CD4-positive, alpha-beta T cell treated with Interleukin-6 at 100 ng/mL for 8 hours (primary cell): ENCODE data around the gene CSDE1.
A peak's percentile ranks its signal among the peaks of the same experiment; 100 is the strongest.

Experiments
- DNase-seq: peaks from one replicate; pipeline ENCODE4 v3.0.0-alpha.2; 2020; ENCODE audit warnings: mixed read lengths, low spot score

CSDE1 gene

GRCh38 chr1:114701931-114702330, 55.9 kb downstream of the CSDE1 start:
- no peak for DNase-seq

GRCh38 chr1:114700036-114700600, 57.7 kb downstream of the CSDE1 start:
- DNase-seq, result no peak

DNA sequence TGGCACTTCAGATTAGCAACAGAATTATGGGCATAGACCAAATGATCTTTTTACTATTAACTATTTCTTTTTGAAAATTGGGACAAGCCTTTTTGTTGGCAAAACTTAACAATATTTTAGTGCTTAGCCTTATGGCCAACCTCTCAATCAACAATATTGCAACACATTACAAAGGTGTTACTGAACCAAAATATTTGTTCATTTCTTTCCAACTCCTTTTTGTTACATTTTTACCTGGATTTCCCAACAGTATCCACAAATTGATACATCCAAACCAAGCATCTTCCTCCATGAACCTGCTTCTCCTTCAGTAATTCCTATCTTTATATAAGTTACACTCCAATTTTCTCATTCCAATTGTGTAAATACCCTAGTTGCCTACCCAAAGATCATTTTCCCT, 61.0 kb downstream of the CSDE1 start:
- no peak for DNase-seq

DNA sequence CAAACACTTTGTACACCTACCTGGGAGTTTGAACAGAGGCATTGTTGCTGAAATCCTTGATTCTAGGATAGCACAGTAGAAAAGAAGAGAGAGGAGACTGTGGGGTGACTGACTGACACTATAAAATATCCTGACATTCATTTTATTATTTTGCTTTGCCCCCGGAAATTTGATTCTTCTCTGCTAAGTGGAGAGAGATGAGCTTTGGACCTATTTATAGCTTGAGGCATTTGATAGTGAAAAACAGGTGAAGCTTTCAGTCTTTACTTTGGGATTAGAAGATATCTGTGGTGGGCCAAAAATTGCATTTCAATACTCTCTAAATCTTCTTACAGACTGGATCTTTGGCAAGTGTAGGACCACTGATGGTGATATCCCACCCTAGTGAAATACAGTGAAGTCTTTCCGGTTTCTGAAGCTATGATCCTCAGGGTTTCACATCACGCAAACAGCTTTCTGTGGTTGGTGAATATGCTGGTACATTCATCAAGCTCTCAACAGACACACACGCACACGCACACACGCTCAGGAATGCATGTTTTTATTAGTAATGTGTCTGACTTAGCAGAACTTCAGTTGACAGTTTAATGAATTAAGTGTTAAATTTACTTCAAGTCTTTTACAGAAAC, 62.2 kb downstream of the CSDE1 start, which contains the start of gene AMPD1:
AMPD1 (minus strand) TSS at position 117 of the 629 bp plus-strand sequence; CDS start at position 42, 75 bp downstream.
- no peak for DNase-seq

DNA sequence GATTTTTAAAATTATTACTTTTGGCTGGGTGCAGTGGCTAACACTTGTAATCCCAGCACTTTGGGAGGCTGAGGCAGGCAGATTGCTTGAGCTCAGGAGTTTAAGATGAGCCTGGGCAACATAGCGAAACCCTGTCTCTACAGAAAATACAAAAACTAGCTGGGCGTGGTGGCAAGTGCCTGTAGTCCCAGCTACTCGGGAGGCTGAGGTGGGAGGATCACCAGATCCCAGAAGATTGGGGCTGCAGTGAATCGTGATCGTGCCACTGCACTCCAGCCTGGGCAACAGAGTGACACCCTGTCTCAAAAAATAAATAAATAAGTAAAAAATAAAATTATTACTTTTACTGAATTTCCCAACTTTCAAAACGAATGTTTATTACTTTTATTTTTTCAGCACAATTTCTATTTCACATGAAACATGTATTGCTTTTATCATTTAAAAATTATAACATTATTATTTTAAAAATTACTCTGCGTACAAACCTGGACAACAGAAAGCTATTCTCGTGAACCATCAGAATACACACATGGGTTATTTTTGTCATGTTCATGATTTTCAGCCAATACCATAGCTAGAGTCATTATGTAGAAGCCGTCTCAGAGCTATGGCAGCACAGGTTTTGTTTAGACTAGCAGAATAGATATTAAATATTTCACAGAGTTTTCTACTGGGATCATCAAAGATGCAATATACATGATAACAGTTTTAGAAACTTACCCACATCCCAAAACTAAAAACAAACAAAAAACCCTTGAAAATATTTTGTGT, 63.1 kb downstream of the CSDE1 start:
- no peak for DNase-seq

DNA sequence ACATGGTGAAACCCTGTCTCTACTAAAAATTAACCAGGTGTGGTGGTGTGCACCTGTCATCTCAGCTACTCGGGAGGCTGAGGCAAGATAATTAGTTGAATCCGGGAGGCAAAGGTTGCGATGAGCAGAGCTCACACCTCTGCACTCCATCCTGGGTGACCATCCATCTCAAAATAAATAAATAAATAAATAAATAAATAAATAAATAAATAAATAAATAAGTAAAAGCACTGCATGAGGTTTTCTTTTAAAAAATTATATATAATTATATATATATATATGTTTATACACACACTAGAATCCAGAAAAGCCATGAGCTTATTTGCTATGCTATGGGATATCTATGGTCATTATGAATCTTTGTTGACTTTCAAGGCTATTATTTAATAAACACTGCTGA, 64.8 kb downstream of the CSDE1 start:
- no peak for DNase-seq

DNA sequence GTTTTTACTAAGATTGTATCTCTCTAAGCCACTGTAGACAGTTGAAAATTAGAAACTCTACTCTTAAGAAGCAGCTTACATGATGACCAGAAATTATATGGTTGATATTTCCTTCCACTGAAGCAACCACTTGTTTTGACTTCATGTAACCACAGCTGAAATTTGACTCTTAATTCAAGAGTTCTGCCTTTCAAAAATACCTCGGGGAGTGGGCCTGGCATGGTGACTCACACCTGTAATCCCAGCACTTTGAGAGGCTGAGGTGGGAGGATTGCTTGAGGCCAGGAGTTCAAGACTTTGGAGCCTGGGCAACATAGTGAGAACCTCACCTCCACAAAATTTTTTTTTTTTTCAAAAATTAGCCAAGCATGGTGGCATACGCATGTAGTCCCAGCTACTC, 66.7 kb downstream of the CSDE1 start:
- DNase-seq, result no peak

GRCh38 chr1:114690148-114690547, 67.6 kb downstream of the CSDE1 start:
- DNase-seq, result no peak

- no peak for DNase-seq
Measured at GRCh38 chr1:114688526-114688925, 69.3 kb downstream of the CSDE1 start.

GRCh38 chr1:114685851-114686250, 71.9 kb downstream of the CSDE1 start:
- DNase-seq, result no peak

DNA sequence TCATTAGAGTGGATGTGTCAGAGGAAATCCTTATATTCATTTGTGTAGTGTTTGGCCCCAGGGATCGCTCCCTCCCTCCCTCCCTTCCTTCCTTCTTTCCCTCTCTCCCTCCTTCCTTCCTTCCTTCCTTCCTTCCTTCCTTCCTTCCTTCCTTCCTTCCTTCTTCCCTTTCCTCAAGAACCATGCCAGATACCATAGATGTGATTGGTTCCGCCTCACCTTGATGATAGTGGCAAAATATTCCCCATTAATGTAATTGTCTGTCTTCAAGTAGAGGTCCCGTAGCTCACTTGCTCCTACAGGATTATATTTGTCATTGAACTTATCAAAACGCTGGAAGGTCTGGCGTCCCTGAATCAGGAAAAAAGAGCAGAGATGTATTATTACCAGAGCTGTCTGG, 80.1 kb downstream of the CSDE1 start:
- DNase-seq, result no peak

- no peak for DNase-seq
Measured at GRCh38 chr1:114676115-114676514, 81.7 kb downstream of the CSDE1 start.

GRCh38 chr1:114671939-114672275, 85.9 kb downstream of the CSDE1 start:
- DNase-seq, result no peak

GRCh38 chr1:114671011-114671938, 86.5 kb downstream of the CSDE1 start:
- no peak for DNase-seq

DNA sequence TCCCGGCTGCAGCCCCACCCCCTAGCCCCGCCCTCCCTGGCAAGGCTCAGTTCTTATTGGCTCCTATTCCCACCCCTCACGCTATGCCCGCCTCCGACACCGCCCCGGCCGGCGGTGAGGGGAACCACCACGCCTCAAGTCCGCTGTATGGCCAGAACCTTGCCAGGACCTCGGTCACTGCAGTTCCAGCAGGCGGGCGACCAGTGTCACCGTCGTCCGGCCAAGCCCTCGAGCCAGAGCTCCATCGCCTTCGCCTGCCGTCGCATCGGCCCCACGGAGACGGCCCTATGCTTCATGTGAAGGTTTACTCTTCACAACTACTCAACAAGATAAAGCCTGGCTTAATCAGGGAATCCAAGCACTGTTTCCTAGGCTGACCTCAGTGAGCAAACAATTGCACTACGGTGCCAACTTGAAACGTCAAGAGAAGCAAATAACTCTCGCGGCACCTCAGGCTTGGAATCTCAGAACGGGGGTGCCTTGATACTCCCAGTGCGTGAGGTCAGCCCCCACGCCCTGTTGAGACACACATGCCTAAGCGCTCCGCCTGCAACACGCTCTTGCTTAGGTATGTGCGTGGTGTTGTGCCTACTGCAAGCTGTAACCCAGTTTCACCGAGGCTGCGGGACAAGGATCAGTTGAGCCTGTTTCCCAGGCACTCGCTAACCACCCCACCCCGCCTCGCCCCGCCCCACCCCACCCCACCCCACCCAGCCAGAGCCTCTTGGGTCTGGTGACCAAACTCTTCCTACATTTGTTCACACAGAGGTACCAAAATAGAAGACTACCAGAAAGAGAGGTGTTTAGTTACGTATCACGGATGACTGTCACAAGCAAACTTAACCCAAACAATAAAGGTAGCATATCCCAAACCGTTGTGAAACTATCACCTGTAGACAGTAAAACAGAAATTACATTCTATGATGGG, 87.4 kb downstream of the CSDE1 start:
- DNase-seq, result peak; percentile 85

GRCh38 chr1:114669562-114670082, 88.2 kb downstream of the CSDE1 start, which contains the start of gene DENND2C:
TSS of gene DENND2C (minus strand) at chr1:114670049. CDS start at chr1:114625984, 44,065 bp downstream.
- no peak for DNase-seq

GRCh38 chr1:114668784-114669561, 88.8 kb downstream of the CSDE1 start:
- DNase-seq, result no peak

DNA sequence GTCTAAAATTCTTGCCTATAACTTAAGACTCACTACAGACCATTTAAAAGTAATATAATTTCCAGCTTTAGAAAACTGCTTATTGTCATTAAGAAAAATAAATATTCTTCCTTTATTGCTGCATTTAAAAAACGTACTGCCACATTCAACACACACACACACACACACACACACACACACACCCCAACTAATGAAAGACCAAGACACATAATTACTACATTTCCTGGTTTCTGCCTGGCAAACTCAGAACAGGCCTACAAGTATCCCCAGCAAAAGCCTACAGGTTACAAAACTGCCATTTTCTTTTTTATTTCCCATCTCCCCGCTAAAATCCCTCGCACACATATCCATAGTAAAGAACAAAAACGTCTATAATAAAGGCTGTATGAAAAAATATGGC, 89.4 kb downstream of the CSDE1 start:
- no peak for DNase-seq

DNA sequence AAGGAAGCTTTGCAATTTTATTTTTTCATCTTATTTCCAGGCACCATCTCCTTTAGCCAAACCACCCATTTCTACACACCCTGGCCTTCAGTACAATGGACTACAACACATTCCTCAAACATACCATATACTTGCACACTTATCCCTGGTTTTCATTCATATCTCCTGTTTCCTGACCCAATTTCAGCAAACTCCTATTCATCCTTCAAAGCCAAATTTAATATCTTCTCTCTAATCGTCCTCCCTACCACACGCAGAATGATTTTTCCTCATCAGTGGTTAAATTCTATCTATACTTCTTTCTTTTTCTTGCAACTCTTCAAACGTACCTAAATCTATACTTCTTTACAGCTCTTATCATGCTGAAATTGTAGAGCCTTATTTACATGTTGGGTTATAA, 90.8 kb downstream of the CSDE1 start:
- DNase-seq, result no peak
